Measurements from ENCODE around the gene FANCI.

Gene FANCI

DNA sequence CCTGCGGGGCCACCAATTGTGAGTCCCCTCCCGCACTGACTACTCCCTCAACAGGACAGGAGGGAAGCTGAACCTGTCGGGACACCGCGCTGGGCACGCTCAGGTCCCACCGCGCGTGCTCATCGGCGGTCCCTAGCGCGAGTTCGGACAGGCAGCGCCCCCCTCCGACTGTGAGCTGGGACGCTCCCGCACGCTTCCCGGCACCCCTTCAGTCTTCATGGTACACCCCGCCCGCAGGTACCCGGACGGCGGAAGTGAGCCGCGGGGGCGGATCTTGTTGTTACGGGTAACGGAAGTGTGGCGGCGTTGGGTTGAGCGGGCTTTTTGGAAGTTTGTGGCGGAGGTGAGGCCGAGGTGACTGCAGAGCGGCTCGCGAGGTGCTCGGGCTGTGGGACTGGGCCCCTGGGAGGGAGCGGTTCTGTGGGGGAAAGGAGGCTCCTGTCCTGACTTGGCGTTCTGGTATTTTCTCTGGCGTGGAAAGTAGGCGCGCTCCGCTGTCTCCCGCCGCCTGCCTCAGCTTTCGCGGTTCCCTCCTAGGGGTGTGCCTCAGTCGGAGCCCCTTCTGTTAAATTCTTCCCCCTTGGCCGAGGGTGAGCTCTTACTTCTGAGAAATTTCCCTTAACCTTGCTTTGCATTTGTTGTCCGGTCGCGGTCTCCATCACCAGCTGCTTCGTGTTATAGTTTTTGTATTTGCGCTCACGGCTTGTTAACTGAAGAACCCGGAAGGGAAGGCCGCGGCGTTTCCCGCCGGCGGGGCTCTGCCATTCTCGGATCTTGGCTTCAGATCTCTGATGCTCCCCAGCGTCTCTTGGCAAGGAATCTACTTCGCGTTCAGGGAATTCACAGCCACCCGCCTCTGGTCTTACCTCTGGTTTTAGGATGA, at the start of gene FANCI:
TSS of gene FANCI (plus strand) at position 289 of the 883 bp plus-strand sequence. CDS start 3,669 bp downstream, outside the sequence.
- no peaks in the 10 kb centered on the region for H3K36me3 ChIP-seq (ENCODE audit: control insufficient read depth, insufficient read depth, low read length)
- no peaks in the 10 kb centered on the region for H3K27me3 ChIP-seq (replicated peaks; ENCODE audit: control insufficient read depth, insufficient read depth, low read length)
- peak within 1 kb of the TSS; percentile 79 for H3K4me3 ChIP-seq (replicated peaks; ENCODE audit: low read depth, low read length)
- DNase-seq (ENCODE audit: extremely low read depth, insufficient read length), result peak; percentile 94
- TF ChIP-seq, protein P1, sequence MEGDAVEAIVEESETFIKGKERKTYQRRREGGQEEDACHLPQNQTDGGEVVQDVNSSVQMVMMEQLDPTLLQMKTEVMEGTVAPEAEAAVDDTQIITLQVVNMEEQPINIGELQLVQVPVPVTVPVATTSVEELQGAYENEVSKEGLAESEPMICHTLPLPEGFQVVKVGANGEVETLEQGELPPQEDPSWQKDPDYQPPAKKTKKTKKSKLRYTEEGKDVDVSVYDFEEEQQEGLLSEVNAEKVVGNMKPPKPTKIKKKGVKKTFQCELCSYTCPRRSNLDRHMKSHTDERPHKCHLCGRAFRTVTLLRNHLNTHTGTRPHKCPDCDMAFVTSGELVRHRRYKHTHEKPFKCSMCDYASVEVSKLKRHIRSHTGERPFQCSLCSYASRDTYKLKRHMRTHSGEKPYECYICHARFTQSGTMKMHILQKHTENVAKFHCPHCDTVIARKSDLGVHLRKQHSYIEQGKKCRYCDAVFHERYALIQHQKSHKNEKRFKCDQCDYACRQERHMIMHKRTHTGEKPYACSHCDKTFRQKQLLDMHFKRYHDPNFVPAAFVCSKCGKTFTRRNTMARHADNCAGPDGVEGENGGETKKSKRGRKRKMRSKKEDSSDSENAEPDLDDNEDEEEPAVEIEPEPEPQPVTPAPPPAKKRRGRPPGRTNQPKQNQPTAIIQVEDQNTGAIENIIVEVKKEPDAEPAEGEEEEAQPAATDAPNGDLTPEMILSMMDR (IDR thresholded peaks at IDR 0.05; ENCODE audit: insufficient read depth, low read length, poor library complexity, severe bottlenecking), result peak; percentile 73

DNA sequence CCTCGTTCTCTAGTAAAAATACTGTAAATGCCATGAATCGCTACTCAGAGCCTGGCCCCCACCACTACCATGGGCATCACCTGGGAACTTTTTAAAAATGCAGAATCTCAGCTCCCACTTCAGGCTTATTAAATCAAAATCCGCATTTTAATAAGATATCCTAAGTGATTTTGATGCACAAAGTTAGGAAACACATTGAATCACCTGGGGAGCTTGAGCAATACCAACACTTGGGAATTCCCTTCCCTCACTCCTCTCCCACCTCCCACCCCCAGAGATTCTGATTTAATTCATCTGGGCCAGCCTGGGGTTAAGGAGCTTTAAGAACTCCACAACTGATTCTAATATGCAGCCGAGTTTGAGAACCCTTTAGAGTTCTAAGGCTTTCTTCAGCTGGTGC, 49.2 kb upstream of the FANCI start:
- no peaks in the 10 kb centered on the region for H3K27me3 ChIP-seq (replicated peaks; ENCODE audit: control insufficient read depth, insufficient read depth, low read length)
- DNase-seq (ENCODE audit: extremely low read depth, insufficient read length), result no peak
- H3K36me3 ChIP-seq (ENCODE audit: control insufficient read depth, insufficient read depth, low read length), result peaks cover 5% of the 10 kb centered on the region
- TF ChIP-seq, protein P1 (IDR thresholded peaks at IDR 0.05; ENCODE audit: insufficient read depth, low read length, poor library complexity, severe bottlenecking), result no peak
- H3K4me3 ChIP-seq (replicated peaks; ENCODE audit: low read depth, low read length), result no peak overlapping the region

DNA sequence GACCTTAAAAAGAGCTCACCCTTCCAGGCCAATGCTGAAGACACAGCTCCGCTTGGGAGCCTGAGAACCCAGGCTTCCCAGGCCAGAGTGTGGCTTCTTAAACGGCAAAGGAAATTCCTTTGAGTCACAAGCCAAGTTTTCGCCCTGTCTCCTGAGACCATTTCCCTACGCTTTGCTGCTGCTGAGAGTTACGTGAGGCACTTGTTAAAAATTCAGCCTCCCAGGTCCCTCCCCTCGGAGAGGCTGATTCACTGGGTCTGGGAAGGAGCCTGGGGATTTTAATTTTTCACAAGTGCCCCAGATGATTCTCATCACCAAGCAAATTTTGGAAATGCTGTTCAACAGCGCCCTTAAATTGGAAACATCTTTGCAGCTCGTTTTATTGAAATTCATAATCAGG, 47.9 kb upstream of the FANCI start:
- Histone ChIP-seq H3K36me3 (ENCODE audit: control insufficient read depth, insufficient read depth, low read length) (peaks cover 5% of the 10 kb centered on the region), H3K4me3 (replicated peaks; ENCODE audit: low read depth, low read length) (no peak overlapping the region), H3K27me3 (replicated peaks; ENCODE audit: control insufficient read depth, insufficient read depth, low read length) (no peaks in the 10 kb centered on the region)
- TF ChIP-seq, protein P1 (IDR thresholded peaks at IDR 0.05; ENCODE audit: insufficient read depth, low read length, poor library complexity, severe bottlenecking), result no peak
- no peak for DNase-seq (ENCODE audit: extremely low read depth, insufficient read length)

- TF ChIP-seq, protein P1 (IDR thresholded peaks at IDR 0.05; ENCODE audit: insufficient read depth, low read length, poor library complexity, severe bottlenecking), result no peak
- no peak for DNase-seq (ENCODE audit: extremely low read depth, insufficient read length)
- peaks cover 5% of the 10 kb centered on the region for H3K36me3 ChIP-seq (ENCODE audit: control insufficient read depth, insufficient read depth, low read length)
- H3K27me3 ChIP-seq (replicated peaks; ENCODE audit: control insufficient read depth, insufficient read depth, low read length), result no peaks in the 10 kb centered on the region
- H3K4me3 ChIP-seq (replicated peaks; ENCODE audit: low read depth, low read length), result no peak overlapping the region
These were observed 47.5 kb upstream of the FANCI start for GRCh38 chr15:89196241-89196640.

- H3K27me3 ChIP-seq (replicated peaks; ENCODE audit: control insufficient read depth, insufficient read depth, low read length), result no peaks in the 10 kb centered on the region
- DNase-seq (ENCODE audit: extremely low read depth, insufficient read length), result no peak
- H3K4me3 ChIP-seq (replicated peaks; ENCODE audit: low read depth, low read length), result no peak overlapping the region
- TF ChIP-seq, protein P1 (IDR thresholded peaks at IDR 0.05; ENCODE audit: insufficient read depth, low read length, poor library complexity, severe bottlenecking), result no peak
- peaks cover 5% of the 10 kb centered on the region for H3K36me3 ChIP-seq (ENCODE audit: control insufficient read depth, insufficient read depth, low read length)
These were observed 46.8 kb upstream of the FANCI start for GRCh38 chr15:89196994-89197393.
